AG09319 (cell line): ENCODE measurements around the gene DBH.

Experiments
- DNase-seq: peaks from one replicate; pipeline ENCODE4 v3.0.0-alpha.2; 2010; ENCODE audit warnings: low read depth; ENCODE audit errors: extremely low read depth
- CTCF ChIP-seq: IDR thresholded peaks from 2 replicates; pipeline ENCODE4 v1.5.1; 2011; ENCODE audit warnings: low read depth, mild to moderate bottlenecking, inconsistent platforms, low read length, moderate library complexity

The DBH gene

DNA sequence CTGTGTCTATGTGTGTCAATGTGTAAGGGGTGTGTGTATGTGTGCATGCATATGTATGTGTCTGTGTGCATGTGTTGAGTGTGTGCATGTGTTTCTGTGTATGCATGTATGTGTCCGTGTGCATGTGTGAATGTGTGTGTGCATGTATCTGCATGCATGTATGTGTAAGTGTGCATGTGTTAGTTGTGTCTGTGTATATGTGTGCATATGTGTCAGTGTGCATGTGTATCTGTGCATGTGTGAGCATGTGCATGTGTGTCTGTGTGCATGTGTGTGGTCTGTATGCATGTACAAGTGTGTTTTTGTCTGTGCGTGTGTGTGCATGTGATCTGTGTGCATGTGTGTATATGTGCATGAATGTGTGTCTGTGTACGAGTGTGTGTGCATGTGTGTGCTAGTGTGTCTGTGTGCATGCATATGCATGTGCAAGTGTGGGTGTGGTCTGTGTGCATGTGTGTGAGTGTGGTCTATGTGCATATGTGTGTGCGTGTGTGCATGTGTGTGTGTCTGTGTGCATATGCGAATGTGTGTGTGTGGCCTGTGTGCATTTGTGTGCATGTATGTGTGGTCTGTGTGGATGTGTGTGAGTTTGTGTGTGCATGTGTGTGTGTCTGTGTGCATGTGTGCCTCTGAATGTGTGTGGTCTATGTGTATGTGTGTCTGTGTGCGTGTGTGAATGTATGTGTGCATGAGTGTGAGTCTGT lies 36.5 kb upstream of the DBH start:
- no peak for DNase-seq
- no peak for TF ChIP-seq CTCF

- no peak for DNase-seq
- TF ChIP-seq CTCF: no peak
These were observed 35.4 kb upstream of the DBH start for GRCh38 chr9:133600739-133601138.

DNA sequence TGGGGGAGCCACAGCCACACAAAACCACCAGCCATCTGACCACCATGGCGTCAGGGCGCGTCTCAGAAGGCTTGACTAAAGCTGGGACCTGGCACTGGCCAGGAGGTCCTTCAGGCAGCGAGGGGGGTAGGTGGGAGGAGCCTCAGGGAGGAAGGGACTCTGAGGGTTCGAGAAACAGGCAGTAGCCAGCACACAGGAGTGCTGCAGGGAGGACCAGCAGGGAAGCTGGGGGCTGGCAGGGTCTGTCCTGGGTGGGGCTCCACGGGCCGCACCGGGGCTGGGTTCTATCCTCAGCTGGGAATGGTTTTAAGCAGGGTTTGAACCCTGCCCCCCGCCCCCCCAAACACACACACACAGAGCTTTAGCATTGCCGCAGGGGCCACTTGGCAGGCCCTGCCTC lies 34.4 kb upstream of the DBH start:
- no peak for DNase-seq
- TF ChIP-seq CTCF: no peak

- TF ChIP-seq CTCF: no peak
These were observed 33.9 kb upstream of the DBH start for GRCh38 chr9:133602277-133602676.

DNA sequence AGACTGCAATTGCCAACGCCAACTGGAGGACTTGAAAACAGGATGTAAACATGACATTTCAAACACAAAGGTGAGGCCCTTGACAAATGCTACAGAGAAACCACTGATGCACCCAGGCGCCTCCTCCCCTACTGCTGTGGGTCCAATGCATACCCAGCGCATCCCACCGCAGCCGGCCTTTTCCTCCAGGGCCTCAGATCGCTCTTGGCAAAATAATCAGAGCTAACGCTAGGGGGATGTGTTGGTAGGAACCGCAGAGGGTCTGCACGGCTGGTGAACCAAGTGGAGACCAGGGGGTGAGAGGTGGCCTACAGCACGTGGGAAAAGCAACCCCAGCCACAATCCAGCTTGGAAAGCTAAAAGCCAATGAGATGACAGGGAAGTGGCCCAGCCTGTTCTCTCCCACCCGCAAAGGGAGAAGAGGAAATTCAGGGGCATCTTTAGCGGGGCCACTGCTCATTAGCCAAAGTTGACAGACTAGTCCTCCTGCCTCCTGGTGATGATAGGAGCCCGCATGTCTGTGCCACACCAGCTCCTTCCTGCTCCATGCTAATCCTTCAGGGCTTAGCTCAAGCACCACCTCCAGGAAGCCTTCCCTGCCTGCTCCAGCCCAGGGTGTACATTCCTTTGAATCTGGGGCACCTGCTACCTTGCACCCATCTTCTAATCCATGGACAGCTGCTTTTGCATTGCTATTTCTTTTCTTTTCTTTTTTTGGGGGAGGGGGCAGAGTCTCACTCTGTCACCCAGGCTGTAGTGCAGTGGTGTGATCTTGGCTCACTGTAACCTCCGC lies 32.8 kb upstream of the DBH start:
- no peak for TF ChIP-seq CTCF
- no peak for DNase-seq

More at GRCh38 chr9:133602277-133602676, 33.9 kb upstream of the DBH start:
- DNase-seq: no peak

- no peak for DNase-seq
- TF ChIP-seq CTCF: no peak
These were observed 31.9 kb upstream of the DBH start for GRCh38 chr9:133604214-133604613.

DNA sequence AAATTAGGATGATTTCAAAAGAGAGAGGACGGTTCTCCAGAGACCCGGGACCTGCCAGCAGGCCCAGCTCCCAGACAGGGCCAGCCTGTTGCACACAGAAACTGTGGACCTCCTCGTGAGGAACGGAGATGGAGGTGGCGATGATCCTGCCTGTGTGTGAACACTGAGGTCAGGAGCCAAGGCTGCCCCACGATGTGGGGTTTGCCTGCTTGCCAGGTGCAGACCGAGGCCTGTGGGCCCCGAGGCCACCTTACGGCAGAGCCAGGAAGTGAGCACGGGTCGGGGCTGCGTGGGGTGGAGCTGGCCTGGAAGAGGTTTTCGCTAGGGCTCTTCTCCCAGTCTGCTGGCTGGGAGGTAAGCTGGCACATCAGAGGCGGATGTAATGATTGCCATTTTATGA lies 31.3 kb upstream of the DBH start:
- TF ChIP-seq CTCF: no peak
- no peak for DNase-seq
